H7 (cell line): ENCODE data around the gene KCNJ9. TPM values are rescaled to one million over a fixed set of nuclear protein-coding genes. Genes with fewer than 3 reads are reported as not detected.
"Not testable (repeated sequence)": the region's sequence is repeated elsewhere in the genome, so short reads cannot be mapped to it uniquely, and the experiment has no call there.

Source experiments
- DNase-seq: peaks from one replicate; pipeline ENCODE4 v3.0.0; 2012
- H3K27me3 ChIP-seq: 2 replicates; pipeline ENCODE4 v1.6.0; 2011; ENCODE audit warnings: mild to moderate bottlenecking, low read length; ENCODE audit not compliant: control insufficient read depth, insufficient read depth
- H3K36me3 ChIP-seq: replicated peaks from 2 replicates; pipeline ENCODE4 v1.5.1; 2011; ENCODE audit warnings: low read length; ENCODE audit not compliant: control insufficient read depth, insufficient read depth
- H3K4me3 ChIP-seq: 2 replicates; pipeline ENCODE4 v1.5.1; 2011; ENCODE audit warnings: low read depth, mild to moderate bottlenecking, control low read depth, low read length, moderate library complexity; ENCODE audit not compliant: insufficient read depth
- total RNA-seq: library from RNA; depleted of rRNA; stranded (reverse); fragments of >200 nt; shearing (Covaris generic); gene quantifications from 2 replicates; pipeline ENCODE4 v1.2.3, GENCODE V29; 2014

KCNJ9 gene
- total RNA-seq, 1 experiment from 2014 or later, result not detected

DNA sequence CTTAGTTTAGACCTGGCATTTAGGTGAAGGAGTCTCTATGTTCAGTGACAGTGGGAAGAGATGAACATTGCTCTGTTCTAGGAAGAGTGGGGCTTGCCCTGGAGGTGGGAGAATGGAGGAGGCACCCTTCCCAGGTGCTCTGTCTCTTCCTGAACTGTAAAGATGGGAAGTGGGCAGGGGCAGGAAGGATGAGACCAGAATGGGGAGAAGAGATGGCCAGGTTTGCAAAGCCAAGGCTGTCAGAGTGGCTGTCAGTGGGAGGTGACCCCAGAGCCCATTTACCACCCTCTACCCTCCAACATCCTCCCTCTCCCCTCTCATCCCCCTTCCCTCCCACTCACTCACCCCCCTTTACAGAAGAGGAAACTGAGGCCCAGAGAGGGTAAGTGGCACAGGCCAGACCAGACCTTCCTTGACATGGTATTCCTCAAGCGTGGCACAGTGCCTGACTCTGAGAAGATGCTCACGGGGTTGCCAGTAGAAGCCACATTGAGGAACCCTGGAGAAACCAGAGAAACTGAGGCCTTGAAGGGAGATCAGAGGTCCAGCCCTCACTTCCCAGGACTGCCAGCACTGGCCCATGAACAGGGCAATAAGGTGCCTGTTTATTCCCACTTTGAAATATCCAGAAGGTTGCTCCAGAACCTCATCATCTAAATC, 18.5 kb downstream of the KCNJ9 start:
- Histone ChIP-seq H3K36me3 (no peaks in the 10 kb centered on the region), H3K27me3 (no peaks in the 10 kb centered on the region; the same call in 1 of the 2 replicates), H3K4me3 (no peak overlapping the region)
- DNase-seq, result no peak

GRCh38 chr1:160101037-160101716, 19.8 kb downstream of the KCNJ9 start:
- Histone ChIP-seq H3K4me3 (no peak overlapping the region), H3K27me3 (no peaks in the 10 kb centered on the region; the same call in 1 of the 2 replicates), H3K36me3 (no peaks in the 10 kb centered on the region)
- peak; percentile 95 for DNase-seq

- H3K4me3 ChIP-seq, result no peak overlapping the region
- no peaks in the 10 kb centered on the region; the same call in 1 of the 2 replicates for H3K27me3 ChIP-seq
- H3K36me3 ChIP-seq, result no peaks in the 10 kb centered on the region
- no peak for DNase-seq
Observed at GRCh38 chr1:160101717-160102522, 20.6 kb downstream of the KCNJ9 start.

DNA sequence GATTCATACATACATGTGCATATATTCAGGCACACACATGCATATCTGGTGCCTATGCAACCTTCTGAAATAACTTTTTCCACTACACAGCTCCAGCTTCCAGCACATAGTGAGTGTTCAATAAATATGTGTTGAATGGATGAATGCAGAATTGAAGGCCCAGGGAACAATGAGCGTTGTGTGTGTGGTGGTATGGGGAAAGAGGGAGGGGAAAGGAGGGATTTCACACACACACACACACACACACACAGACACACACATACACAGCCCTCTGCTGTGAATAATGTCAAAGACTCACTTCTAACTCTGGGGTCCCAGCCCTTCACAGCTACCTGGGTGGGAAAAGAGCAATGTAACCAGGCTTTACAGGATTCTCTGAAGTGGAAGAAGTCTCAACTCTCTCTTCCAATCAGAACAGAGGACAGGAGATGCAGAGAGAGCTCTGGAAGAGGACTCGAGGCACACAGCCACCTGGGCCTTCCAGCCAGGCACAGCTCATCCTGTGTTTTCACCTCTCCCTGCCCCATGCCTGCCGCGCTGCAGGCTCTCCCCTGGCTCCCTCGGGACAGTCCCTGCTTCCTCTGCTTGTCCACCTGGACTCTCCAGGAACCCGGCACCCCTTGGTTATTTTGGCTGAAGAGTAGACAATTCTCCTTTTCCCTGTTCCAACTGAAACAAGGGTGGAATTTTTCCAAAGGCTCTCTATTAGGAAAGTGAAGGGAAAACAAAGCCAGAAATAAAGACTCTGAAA, 22.5 kb downstream of the KCNJ9 start:
- Histone ChIP-seq H3K36me3 (no peaks in the 10 kb centered on the region), H3K4me3 (no peak overlapping the region), H3K27me3 (no peaks in the 10 kb centered on the region; the same call in 1 of the 2 replicates)
- DNase-seq, result no peak

- no peaks in the 10 kb centered on the region for H3K36me3 ChIP-seq
- DNase-seq, result no peak
- no peaks in the 10 kb centered on the region; the same call in 1 of the 2 replicates for H3K27me3 ChIP-seq
- no peak overlapping the region for H3K4me3 ChIP-seq
Observed at GRCh38 chr1:160104486-160104885, 23.1 kb downstream of the KCNJ9 start.

- no peak overlapping the region for H3K4me3 ChIP-seq
- no peaks in the 10 kb centered on the region for H3K27me3 ChIP-seq
- no peak for DNase-seq
- H3K36me3 ChIP-seq, result no peaks in the 10 kb centered on the region
Observed at GRCh38 chr1:160105155-160105554, 23.8 kb downstream of the KCNJ9 start.

GRCh38 chr1:160107512-160107911, 26.2 kb downstream of the KCNJ9 start:
- no peak for DNase-seq
- Histone ChIP-seq H3K4me3 (no peak overlapping the region), H3K36me3 (no peaks in the 10 kb centered on the region), H3K27me3 (no peaks in the 10 kb centered on the region)

DNA sequence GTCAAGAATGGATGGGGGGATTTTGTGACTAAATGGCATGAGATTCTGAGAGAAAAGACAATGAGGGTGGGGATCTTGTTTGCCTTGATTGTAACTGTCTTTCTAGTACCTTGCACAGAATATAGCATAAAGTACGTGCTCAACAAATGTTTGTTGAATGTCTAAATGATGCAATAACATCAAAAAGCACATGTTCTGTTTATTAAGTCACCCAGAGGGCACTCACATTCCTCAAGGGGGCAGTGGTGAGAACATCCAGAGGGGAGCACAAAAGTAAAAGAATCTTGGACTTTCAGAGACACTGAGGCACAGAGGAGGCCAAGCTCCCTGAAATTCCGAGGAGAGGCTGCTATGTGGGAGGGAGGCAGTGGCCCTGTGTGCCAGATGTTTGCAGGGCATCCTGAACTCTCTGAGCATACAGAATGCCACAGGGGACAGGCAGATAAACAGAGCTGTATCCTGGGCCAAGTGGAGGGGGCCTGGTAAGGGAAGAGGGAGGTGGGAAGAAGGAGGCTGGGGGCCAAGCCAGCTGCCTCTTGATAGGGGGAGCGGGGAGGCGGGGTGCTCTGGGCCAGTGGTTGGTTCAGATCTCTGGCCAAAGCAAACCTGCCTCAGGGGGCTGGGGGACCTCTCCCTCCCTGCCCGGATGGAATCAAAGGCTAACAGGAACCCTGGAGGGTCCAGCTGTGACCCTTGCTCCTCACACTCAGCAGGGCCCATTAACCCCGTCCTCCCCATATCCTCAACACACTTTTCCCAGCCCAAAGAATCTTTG, 27.7 kb downstream of the KCNJ9 start:
- Histone ChIP-seq H3K36me3 (no peaks in the 10 kb centered on the region), H3K27me3 (no peaks in the 10 kb centered on the region), H3K4me3 (no peak overlapping the region)
- peak; percentile 86 for DNase-seq

GRCh38 chr1:160109686-160110085, 28.3 kb downstream of the KCNJ9 start:
- Histone ChIP-seq H3K36me3 (no peaks in the 10 kb centered on the region), H3K27me3 (no peaks in the 10 kb centered on the region), H3K4me3 (no peak overlapping the region)
- DNase-seq, result no peak

DNA sequence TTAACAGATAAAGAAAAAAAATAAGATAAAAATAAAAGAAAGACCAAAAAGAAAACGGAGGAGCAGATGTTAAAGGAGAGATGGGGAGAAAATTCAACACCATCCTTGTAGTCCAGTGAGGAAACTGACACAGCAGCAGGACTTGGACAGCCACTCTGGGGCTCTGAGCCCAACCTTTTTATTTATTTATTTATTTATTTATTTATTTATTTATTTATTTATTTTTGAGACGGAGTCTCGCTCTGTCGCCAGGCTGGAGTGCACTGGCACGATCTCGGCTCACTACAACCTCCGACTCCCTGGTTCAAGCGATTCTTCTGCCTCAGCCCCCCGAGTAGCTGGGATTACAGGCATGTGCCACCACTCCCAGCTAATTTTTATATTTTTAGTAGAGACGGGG, 30.1 kb downstream of the KCNJ9 start:
- not testable (repeated sequence) for H3K36me3 ChIP-seq, H3K4me3 ChIP-seq, H3K27me3 ChIP-seq, DNase-seq

GRCh38 chr1:160112357-160112756, 31.0 kb downstream of the KCNJ9 start:
- Histone ChIP-seq H3K4me3 (no peak overlapping the region), H3K36me3 (no peaks in the 10 kb centered on the region), H3K27me3 (peaks cover 1% of the 10 kb centered on the region; the same call in 1 of the 2 replicates)
- no peak for DNase-seq

- H3K27me3 ChIP-seq, result peaks cover 1% of the 10 kb centered on the region; the same call in 1 of the 2 replicates
- no peak overlapping the region for H3K4me3 ChIP-seq
- no peaks in the 10 kb centered on the region for H3K36me3 ChIP-seq
- DNase-seq, result no peak
Observed at GRCh38 chr1:160113407-160113806, 32.1 kb downstream of the KCNJ9 start.

GRCh38 chr1:160114085-160114484, 32.7 kb downstream of the KCNJ9 start:
- DNase-seq, result peak; percentile 73
- no peak overlapping the region for H3K4me3 ChIP-seq
- H3K27me3 ChIP-seq, result peaks cover 1% of the 10 kb centered on the region; the same call in 1 of the 2 replicates
- no peaks in the 10 kb centered on the region for H3K36me3 ChIP-seq
